GM12872 (cell line): ENCODE data around the gene KRTAP10-12.

Experiments
- TF ChIP-seq, protein P1 (sequence below): IDR thresholded peaks from 3 replicates; pipeline ENCODE4 v1.5.1; 2011; ENCODE audit warnings: low read depth, mild to moderate bottlenecking, low read length, moderate library complexity; ENCODE audit not compliant: insufficient read depth

KRTAP10-12 gene

DNA sequence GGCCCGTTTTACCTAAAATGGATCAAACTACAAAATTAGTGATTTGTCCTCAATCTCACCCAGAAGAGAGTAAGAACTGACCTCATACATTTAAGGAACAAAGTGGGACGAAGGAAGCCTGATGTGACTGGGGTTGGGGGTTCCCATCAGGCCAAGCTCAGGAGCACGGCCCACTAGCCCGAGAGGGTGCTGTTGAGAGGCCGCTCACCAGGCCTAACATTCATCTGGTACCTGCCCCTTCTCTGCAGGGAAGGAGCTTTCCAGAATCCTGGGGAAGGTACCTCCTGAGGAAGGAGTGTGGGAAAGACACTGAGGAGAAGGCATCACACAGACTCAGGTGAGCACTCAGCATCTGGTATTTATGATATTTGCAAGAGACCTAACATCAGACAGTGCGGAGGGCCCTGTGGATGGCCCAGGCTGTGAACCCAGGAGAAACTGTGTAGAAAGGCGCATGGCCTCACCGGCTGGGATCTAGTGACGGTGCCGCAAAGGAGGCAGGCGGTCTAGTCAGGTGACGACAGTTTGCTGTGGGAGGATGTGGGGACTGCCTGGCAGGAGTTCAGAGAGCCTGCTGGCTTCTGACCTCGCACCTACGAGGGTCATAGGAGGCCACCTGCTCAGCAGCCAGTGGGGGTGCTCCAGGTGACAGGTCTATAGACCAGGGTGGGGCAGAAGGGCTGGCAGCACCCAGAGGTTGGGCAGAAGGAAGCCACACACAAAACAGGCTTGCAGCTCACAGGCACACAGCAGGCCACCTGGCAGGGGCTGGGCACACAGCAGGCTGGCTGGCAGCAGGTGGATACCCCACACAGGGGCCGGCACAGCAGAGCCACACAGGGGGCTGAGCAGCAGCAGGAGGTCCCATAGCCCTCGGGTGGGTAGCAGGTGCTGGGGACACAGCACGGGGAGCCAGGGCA is 43.1 kb upstream of the KRTAP10-12 start:
- TF ChIP-seq, protein P1, sequence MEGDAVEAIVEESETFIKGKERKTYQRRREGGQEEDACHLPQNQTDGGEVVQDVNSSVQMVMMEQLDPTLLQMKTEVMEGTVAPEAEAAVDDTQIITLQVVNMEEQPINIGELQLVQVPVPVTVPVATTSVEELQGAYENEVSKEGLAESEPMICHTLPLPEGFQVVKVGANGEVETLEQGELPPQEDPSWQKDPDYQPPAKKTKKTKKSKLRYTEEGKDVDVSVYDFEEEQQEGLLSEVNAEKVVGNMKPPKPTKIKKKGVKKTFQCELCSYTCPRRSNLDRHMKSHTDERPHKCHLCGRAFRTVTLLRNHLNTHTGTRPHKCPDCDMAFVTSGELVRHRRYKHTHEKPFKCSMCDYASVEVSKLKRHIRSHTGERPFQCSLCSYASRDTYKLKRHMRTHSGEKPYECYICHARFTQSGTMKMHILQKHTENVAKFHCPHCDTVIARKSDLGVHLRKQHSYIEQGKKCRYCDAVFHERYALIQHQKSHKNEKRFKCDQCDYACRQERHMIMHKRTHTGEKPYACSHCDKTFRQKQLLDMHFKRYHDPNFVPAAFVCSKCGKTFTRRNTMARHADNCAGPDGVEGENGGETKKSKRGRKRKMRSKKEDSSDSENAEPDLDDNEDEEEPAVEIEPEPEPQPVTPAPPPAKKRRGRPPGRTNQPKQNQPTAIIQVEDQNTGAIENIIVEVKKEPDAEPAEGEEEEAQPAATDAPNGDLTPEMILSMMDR, result no peak

DNA sequence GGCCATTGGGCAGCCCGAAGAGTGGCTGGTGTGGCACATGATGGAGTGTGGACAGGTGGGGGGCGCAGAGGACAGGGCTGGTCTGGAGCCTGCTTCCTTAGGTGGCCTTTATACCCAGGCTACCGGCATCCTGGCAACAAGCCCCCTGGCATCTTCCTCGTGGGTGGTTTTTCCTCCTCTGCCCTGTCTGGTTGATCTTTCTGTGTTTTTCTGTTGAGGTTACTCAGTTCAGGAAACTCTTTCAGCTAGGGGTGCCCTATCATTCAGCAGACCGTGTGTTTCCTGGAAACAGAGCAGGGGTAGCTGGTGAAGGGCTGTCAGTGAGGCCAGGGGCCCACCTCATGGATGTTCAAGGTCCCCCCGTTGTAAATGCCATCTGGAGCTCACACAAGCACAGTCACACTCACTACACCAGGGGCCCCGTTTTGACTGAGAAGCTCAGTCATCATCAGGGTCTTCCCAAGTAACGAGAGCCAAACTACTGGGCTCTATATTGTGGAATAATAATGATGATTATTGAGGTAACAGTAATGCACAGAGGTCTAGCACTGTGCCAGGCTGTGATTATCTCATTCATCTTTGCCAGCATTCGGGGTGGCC is 42.3 kb upstream of the KRTAP10-12 start, which contains the start of gene KRTAP12-4:
Gene KRTAP12-4 (minus strand): TSS at position 84 of the 600 bp plus-strand sequence. CDS start 45 bp downstream, at position 39.
- TF ChIP-seq, protein P1, result no peak

DNA sequence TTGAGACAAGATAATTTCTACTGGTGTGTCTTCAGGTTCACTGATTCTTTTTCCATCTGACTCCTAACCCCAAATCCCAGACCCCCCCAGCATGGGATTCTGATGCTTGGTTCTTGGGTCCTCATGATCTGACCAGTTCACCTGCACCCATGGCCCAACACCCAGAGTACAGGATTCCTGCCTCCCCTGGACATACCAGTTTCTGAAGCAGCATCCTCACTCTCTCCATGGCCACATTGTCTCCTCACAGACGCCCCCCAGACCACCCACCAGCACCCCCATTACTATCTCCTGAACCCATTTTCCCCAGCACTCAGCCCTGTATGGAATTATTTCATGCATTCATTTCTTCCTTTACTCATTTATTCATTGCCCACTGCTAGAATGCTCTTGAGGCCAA is 40.1 kb upstream of the KRTAP10-12 start:
- TF ChIP-seq, protein P1, result no peak

DNA sequence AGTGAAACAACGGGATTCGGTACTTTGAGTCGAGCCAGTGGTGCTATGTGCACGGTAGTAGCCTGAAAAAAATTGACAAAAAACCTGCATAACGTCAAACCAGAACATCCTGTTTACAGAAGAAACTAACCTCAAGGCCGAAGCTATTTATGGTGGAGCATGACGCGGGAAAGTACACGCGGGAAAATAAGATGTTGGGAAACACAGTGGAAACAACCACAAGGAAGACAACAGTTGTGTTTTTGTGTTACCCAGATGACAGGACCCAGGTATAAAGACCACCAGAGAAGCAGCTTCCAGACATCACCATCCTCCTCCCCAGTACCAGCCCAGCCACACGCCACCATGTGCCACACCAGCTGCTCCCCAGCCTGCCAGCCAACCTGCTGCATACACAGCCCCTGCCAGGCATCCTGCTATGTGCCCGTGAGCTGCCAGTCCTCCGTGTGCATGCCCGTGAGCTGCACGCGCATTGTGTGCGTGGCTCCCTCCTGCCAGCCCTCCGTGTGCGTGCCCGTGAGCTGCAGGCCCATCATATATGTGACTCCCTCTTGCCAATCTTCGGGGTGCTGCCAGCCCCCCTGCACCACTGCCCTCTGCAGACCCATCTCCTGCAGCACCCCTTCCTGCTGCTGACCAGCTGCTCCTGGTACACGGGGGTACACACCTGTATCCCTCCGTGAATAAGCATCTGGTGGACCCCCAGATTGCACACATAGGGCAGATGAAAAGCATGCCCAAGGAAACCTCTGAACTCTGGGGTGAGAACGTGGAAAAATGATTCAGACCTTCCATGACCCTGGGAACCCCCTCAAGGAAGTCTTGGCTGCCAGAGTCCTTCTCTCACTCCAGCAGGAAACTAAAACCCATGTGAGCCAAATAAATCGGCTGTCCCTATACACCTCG is 39.1 kb upstream of the KRTAP10-12 start, which contains the start of gene KRTAP12-3:
Gene KRTAP12-3 (plus strand): TSS at position 298 of the 906 bp plus-strand sequence. CDS start 48 bp downstream, at position 346.
- TF ChIP-seq, protein P1, result no peak

DNA sequence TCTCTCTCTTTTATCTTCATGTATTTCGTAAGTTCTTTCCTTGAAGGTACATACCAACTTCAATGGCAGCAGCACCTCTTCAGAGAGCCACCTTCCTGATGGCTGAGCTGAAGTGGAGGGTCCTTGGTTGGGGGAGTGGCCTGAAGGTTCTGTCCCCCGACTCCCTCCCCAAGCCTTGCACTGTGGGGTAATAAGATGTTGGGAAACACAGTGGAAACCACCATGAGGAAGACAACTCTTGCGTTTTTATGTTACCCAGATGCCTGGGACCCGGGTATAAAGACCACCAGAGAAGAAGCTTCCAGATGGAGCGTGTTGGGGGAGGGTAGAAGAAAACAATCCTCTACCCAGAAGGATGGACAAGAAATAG is 38.4 kb upstream of the KRTAP10-12 start:
- TF ChIP-seq, protein P1, result no peak

DNA sequence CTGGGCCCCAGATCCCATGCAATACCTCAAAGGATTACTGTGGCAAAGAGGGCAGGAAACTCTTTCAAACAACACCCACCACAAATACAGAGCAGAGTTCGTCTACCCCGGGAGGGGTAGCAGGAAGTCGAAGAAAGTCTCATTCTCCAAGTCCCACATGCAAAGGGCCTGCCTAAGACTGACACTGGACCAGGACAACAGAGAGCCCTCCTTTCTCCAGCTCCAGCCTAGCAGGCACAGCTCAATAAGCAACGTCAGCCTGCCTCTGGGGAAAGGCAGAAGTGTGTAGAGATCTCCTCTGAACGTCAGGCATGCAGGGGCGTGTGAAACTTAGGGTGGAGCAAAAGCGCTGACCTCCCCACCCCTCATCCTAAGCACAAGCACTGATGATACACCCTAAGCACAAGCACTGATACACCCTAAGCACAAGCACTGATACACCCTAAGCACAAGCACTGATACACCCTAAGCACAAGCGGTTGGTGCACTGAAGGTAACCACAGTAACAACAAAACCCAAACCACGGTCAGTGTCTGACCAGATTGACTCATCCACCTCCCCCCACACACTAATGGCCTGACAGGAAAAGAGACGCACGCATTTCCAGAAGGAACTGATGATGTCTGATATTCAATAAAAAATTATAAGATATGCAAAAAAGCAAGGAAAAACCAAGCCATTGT is 37.9 kb upstream of the KRTAP10-12 start:
- TF ChIP-seq, protein P1, result no peak

DNA sequence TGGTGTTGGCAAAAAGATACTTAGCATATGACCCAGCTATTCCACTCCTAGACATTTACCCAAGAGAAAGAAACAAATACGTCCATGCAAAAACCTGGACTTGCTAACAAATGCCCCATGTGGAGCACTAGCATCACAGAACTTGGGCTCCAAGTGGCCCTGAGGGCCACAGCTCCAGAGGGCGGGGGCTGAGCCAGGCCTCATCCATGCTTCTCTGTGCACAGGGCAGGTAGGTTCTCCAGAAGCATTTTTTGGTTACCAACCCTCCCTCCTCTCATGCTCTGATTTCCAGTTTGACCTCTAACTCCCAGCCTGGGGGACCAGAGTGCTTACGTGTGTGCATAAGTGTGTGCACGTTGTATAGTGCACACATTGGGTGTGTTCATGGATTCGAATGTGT is 32.3 kb upstream of the KRTAP10-12 start:
- TF ChIP-seq, protein P1, result no peak
